NCI-H146 (cell line): ENCODE data around the gene ZNF618.

Source experiments
- DNase-seq: peaks from one replicate; lab custom pipeline; 2025; lab: John Stamatoyannopoulos, UW

Gene ZNF618

DNA sequence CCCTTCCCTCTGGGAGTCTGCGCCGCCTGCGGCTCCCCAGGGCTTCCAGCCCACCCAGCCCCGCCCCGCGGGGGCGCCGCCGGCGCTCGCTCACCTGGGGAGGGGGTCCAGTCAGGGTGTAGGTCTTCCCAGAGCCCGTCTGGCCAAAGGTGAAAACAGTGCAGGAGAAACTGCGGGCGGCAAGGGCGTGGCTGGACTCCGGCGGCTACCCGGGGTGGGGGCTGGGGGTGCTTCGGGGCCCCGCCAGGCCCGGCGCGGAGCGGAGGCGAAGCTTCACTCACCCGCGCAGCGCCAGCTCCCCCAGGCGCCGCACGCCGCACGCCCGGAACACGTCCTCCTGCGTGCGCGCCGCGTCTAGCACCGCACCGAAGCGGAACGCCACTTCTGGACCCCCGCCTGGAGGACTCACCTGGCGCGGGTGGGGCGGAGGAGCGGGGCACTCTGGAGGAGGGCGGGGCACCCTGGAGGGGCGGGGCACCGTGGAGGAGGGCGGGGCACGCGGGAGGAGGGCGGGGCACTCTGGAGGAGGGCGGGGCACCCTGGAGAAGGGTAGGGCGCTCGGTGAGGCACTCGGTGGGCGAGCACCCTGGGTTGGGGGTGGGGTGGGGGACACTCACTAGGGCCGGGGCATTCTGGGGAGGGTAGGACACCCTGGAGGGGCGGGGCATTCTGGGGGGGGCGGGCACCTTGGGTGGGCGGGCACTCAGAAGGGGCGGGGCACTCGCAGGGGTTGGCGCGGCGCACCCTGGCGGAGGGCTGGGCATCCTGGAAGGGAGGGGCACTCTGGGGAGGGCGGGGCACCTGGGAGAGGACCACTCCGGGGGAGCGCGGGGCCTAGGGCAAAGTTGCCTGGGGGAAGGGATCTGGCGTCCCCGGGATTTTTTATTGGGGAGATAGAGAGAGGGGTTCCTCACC, 222.2 kb downstream of the ZNF618 start:
- no peak for DNase-seq

GRCh38 chr9:114098936-114099668, 223.0 kb downstream of the ZNF618 start, which contains the start of gene KIF12:
Gene KIF12, minus strand, starts transcription at chr9:114099292. Its CDS starts 16 bp downstream, at chr9:114099276.
- DNase-seq: no peak

GRCh38 chr9:114099669-114100270, 223.7 kb downstream of the ZNF618 start:
- DNase-seq: no peak

GRCh38 chr9:114100536-114100935, 224.4 kb downstream of the ZNF618 start:
- no peak for DNase-seq

DNA sequence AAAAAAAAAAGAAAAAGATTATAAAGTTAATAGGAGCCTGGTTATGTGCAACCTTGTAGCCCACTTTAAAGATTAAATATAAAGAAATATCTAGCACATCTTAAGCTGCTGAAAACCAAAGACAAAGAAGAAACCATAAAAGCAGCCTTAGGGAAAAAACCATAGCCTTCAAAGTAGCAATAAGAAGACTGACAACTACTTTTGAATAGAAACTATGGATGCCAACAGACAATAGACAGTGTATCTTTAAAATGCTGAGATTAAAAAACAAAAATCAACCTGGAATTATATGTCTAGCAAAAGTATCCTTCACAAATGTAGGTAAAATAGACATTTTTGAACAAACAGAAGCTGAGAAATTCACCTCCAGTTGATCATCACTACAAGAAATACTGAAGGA, 226.4 kb downstream of the ZNF618 start:
- DNase-seq: no peak

- DNase-seq: no peak
Measured at GRCh38 chr9:114105236-114105635, 229.1 kb downstream of the ZNF618 start.
